SU-DHL-6 (cell line): ENCODE results near the gene MRRF.

Experiments
- CTCF ChIP-seq: fragments of 200-600 bp; sonication (generic); IDR thresholded peaks from one replicate; pipeline ENCODE4 v1.5.1; 2017; ENCODE audit warnings: antibody characterized with exemption, mild to moderate bottlenecking, low read length, moderate library complexity; ENCODE audit not compliant: insufficient read depth, poor library complexity, severe bottlenecking
- EZH2phosphoT487 ChIP-seq: fragments of 200-600 bp; sonication (generic), shearing (Covaris generic); conservative IDR thresholded peaks from 2 replicates; pipeline ENCODE4 v1.6.1; 2018; ENCODE audit warnings: mild to moderate bottlenecking, antibody characterized with exemption, low read length, moderate library complexity, mixed read lengths

- TF ChIP-seq EZH2phosphoT487 = no peak
- TF ChIP-seq CTCF = no peak
These were observed 47.8 kb upstream of the MRRF start for GRCh38 chr9:122216798-122217418.
